Measurements from ENCODE around the gene LRRC51.
"Not testable (repeated sequence)": the region's sequence is repeated elsewhere in the genome, so short reads cannot be mapped to it uniquely, and the experiment has no call there.

GRCh38 chr11:72142543-72142942 lies 61.9 kb downstream of the LRRC51 start:
- TF ChIP-seq POLR2A, CTCF (IDR thresholded peaks at IDR 0.05): not testable (repeated sequence)
